ENCODE results near the gene RAB20.
"Not testable (repeated sequence)": the region's sequence is repeated elsewhere in the genome, so short reads cannot be mapped to it uniquely, and the experiment has no call there.

RAB20 gene

GRCh38 chr13:110491869-110492678 is 69.4 kb downstream of the RAB20 start:
- H3K36me3 ChIP-seq = no peaks in the 10 kb centered on the region

GRCh38 chr13:110490009-110490770 is 71.3 kb downstream of the RAB20 start:
- Histone ChIP-seq H3K4me1 (ENCODE audit: control insufficient read depth in 1 of 2, insufficient read depth in 1 of 2, low read depth in 1 of 2, low read length in 1 of 2) (no peaks in the 10 kb centered on the region), H3K4me3 (ENCODE audit: low read depth in 1 of 2, low read length in 1 of 2) (no peak overlapping the region), H3K9me3 (no peaks in the 10 kb centered on the region), H3K27ac (no peak overlapping the region), H3K27me3 (no peaks in the 10 kb centered on the region), H3K36me3 (no peaks in the 10 kb centered on the region)
- no peak for TF ChIP-seq CTCF (IDR thresholded peaks at IDR 0.05)

More at GRCh38 chr13:110491869-110492678, 69.4 kb downstream of the RAB20 start:
- no peak overlapping the region for H3K4me3 ChIP-seq (ENCODE audit: low read depth in 1 of 2, low read length in 1 of 2)
- H3K9me3 ChIP-seq = no peaks in the 10 kb centered on the region
- no peak overlapping the region for H3K27ac ChIP-seq
- H3K27me3 ChIP-seq = no peaks in the 10 kb centered on the region
- H3K4me1 ChIP-seq (ENCODE audit: control insufficient read depth in 1 of 2, insufficient read depth in 1 of 2, low read depth in 1 of 2, low read length in 1 of 2) = no peaks in the 10 kb centered on the region
- TF ChIP-seq CTCF (IDR thresholded peaks at IDR 0.05) = no peak

- H3K4me3 ChIP-seq (ENCODE audit: low read depth in 1 of 2, low read length in 1 of 2); H3K27me3 ChIP-seq; H3K36me3 ChIP-seq; H3K9me3 ChIP-seq; H3K27ac ChIP-seq; H3K4me1 ChIP-seq (ENCODE audit: control insufficient read depth in 1 of 2, insufficient read depth in 1 of 2, low read depth in 1 of 2, low read length in 1 of 2): not testable (repeated sequence)
Observed at GRCh38 chr13:110486880-110487279, 74.6 kb downstream of the RAB20 start.

GRCh38 chr13:110486061-110486715 is 75.3 kb downstream of the RAB20 start:
- Histone ChIP-seq H3K9me3 (no peaks in the 10 kb centered on the region), H3K4me3 (ENCODE audit: low read depth in 1 of 2, low read length in 1 of 2) (no peak overlapping the region), H3K36me3 (no peaks in the 10 kb centered on the region), H3K27me3 (peaks cover 7% of the 10 kb centered on the region), H3K4me1 (ENCODE audit: control insufficient read depth in 1 of 2, insufficient read depth in 1 of 2, low read depth in 1 of 2, low read length in 1 of 2) (no peaks in the 10 kb centered on the region), H3K27ac (no peak overlapping the region)
- TF ChIP-seq CTCF (IDR thresholded peaks at IDR 0.05) = no peak

GRCh38 chr13:110485604-110486003 is 75.9 kb downstream of the RAB20 start:
- peaks cover 7% of the 10 kb centered on the region for H3K27me3 ChIP-seq
- no peak overlapping the region for H3K27ac ChIP-seq
- H3K4me3 ChIP-seq (ENCODE audit: low read depth in 1 of 2, low read length in 1 of 2) = no peak overlapping the region
- H3K4me1 ChIP-seq (ENCODE audit: control insufficient read depth in 1 of 2, insufficient read depth in 1 of 2, low read depth in 1 of 2, low read length in 1 of 2) = no peaks in the 10 kb centered on the region
- no peaks in the 10 kb centered on the region for H3K9me3 ChIP-seq
- no peaks in the 10 kb centered on the region for H3K36me3 ChIP-seq
- no peak for TF ChIP-seq CTCF (IDR thresholded peaks at IDR 0.05)

All from neutrophil (primary cell).